NCI-H526 treated with DMSO at 0.1 percent for 48 hours (cell line): ENCODE data around the gene IRS2.
"Not testable (repeated sequence)": the region's sequence is repeated elsewhere in the genome, so short reads cannot be mapped to it uniquely, and the experiment has no call there.

Experiments
- DNase-seq: peaks from one replicate; lab custom pipeline; 2025; lab: John Stamatoyannopoulos, UW

IRS2 gene

GRCh38 chr13:109733550-109733949 lies 52.8 kb downstream of the IRS2 start:
- DNase-seq = no peak

GRCh38 chr13:109732470-109733170 lies 53.8 kb downstream of the IRS2 start:
- not testable (repeated sequence) for DNase-seq

DNA sequence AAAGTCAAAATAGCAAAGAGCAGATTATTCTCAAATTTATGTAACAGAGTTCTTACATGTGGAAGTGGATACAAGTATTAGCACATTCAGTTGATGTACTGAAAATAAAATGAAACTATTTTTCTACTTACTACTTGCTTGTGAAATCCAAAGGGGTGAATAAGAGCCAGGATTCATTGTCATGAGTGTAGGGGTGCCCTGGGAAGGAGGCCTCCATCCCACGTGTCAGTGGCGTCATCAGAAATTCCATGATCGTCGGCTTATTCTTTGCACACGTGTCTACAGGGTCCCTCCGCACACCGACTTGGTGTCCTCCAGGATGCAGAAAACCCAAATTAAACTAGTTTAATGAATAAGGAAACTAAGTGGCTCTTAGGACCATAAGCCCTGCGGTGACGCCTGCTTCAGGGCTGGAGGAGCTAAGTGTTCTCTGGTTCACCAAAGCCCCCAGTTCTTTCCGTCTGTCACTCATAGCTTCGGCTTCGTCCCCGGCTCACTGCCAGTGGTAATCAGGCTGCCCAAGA lies 55.5 kb downstream of the IRS2 start:
- no peak for DNase-seq

DNA sequence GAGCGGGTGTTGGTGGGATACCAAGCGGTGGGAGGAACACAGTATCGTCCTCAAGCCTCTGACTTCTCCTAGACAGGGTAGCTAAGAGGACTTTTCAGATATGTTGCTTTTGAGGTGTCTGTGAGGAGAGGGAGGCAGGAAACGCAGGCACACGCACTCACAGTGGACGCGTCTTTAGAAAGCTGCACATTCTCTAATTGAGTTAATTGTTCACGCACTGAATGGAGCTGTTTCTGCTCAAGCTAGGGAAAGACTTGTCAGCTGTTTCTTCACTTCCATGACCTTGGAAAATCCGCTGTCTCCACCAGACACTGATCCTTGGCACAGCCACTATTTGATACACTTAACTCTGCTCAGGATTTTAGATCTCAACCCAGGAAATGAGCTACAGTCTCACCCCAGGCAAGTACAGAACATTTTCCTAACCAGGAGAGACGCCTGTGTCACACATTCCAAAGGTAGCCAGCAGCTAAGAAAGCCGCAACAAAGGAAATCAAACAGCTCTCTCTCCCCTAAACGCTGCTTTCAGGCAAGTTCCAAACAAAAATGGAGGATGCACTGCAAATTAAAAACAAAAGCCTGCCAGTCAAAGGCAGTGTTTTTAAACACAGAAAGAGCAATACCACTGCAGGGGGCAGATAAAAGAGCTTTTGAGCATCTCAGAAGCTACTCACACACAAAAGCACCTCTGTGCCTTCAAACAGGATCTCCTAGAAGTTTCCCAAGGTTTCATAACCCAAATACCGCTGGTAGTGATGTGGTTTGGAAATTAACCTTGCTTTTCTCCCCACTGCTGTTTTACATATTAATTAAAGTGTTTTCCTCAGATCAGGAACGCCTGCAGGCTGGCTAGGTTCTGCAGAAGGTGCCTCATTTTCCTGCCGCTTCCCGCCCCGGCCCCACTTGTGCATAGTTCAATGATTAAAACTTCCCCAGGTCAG lies 57.3 kb downstream of the IRS2 start:
- DNase-seq = peak; percentile 50

GRCh38 chr13:109728061-109728460 lies 58.3 kb downstream of the IRS2 start:
- DNase-seq = no peak

GRCh38 chr13:109727251-109727650 lies 59.1 kb downstream of the IRS2 start:
- no peak for DNase-seq

DNA sequence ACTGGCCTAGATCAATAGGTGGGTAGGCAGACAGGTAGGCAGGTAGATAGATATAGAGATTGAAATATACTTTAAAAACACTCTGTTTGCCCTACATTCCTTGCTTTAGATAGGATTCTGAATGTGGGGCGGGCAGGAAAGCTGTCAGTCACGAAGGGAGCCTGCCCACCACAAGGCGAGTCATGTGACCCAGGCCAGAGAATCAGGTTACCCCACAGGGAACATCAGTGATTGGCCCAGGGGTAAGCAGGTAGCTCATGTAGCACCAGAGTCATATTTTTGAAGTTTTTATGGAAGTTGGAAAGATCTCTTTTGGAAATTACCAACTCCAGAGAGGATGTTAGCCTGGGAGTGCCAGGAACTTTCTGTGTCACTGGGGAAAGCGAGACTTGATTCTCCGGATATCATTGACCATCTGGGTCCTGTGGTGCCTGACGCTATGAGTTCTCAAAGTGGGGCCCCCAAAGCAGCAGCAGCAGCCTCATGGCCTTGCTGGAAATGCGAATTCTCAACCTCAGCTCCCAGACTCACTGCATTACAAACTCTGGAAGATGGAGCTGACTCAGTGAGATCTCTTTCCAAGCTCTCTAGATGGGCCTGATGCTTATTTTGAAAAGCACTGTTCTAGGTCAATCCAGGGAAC lies 60.3 kb downstream of the IRS2 start:
- no peak for DNase-seq

DNA sequence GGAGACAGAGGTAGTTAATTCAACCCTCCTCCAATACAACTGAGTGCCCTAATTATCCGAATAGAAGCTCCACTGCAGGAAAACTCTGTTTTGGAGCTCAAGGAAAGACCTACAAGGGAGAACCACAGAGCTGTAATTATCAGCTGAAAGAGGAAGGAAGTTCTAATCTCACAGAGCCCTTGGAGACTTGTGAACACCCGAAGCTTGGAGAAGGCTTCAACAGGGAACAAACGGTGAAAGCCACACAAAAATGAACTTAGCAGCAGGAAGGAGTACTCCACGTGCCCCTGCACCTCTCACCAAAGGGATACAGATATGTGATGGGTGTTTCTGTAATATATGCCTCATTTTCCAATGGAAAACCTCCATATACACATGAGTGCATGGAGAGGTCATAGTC lies 61.1 kb downstream of the IRS2 start:
- no peak for DNase-seq

GRCh38 chr13:109724603-109725002 lies 61.8 kb downstream of the IRS2 start:
- DNase-seq = no peak

- DNase-seq = no peak
These were observed 63.3 kb downstream of the IRS2 start for GRCh38 chr13:109723046-109723445.

DNA sequence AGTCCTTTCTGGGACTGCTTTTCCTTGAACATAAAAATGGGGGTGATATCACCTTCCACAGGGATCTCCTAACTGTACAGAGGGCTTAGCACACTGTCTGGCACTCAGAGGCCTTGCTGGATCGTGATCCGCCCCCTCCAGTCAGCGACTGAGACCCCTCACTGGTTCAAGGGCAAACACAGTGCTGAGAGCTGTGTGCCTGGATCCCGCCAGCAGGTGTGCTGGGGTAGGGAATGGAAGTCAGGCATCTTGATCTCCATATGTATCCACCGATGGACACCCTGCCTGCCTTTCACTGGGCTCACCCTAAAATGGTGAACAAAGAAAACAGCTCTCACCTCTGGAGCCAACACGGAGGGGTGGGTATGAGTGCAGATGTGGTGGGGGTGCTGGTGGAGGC lies 64.3 kb downstream of the IRS2 start:
- no peak for DNase-seq

DNA sequence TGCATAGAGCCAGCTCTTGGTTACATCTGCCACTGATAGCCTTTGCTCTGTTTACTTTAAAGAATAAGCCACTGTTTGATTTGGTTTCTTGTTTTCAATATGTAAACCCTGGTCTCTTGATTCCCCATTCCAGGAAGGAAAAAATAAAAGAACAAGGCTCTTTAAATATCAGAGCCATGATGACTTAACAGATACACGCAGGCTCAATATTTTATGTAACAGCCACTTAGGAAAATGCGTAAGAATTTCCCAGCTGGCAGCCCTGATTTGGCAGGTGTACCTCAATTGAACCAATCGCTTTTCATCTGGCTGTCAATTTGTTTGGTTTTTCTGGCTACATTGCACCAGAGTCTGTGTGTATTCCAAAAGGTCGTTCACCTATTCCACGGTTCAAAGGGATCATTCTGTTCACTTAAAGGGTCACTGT lies 65.6 kb downstream of the IRS2 start:
- peak; percentile 91 for DNase-seq

- no peak for DNase-seq
These were observed 66.3 kb downstream of the IRS2 start for GRCh38 chr13:109719962-109720646.

GRCh38 chr13:109718726-109719125 lies 67.7 kb downstream of the IRS2 start:
- DNase-seq = peak; percentile 50

DNA sequence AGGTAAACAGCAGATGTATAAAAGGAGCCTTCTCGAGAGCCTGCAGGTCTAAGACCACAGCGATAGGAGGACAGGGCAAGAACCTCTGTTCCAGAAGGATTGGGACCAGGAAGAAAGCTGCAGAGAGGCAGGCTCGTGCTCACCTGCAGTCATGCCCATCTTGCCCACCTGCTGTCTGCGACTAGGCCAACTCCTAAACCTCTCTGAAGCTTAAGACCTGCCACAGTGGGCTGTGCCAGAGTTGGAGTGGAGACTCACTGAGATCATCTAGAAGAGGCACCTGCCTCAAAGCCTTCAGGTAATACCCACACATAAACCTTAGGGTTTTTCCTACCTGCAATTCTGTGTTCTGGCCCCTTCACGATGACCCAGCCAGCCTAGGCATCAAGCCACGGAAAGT lies 68.7 kb downstream of the IRS2 start:
- DNase-seq = no peak

DNA sequence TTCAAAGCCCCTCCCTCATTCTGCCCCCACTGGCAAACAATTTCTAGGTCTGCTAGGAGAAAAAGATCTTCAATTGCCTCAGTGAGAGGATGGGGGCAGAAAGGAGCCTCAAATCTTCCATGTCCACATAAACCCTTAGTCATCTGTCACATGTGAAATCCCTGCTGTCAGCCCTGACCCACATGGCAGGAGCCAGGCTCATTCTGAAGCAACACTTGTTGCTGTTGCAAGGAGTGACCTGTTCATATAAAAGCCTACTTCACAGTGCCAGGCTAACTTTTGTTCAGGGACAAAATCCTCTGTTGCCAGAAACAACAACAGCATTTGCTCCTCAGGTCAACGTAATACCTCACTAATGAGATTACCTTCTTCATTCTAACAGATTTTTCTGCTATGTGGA lies 70.5 kb downstream of the IRS2 start:
- no peak for DNase-seq

GRCh38 chr13:109713681-109714080 lies 72.7 kb downstream of the IRS2 start:
- no peak for DNase-seq

DNA sequence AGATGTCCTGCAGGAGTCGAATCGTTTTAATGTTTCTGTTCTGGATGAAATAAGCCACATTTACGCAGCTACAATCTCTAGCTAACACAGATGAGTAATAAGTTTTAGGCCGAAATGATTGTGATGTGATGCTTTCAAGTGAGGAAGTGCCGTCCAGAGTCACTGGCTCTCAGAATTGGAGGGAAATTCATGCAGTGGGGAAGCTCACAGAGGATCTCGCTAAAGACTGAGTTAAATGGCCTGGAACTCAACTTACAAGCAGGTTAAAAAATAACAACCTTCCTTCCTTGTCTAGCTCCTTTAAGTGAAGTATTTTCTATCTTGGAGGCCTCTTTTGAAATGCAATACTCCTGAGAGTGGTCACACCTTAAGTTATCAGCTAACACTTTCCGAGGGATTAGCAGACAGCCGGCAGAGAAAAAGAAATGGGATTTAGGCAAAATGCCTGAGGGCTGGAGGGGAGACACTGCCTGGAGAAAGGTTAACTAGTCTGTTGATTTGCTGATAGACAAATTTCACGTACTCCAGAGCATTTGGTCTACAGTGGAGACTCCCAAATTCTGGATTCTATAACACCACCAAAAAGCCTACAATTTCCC lies 74.2 kb downstream of the IRS2 start:
- no peak for DNase-seq

DNA sequence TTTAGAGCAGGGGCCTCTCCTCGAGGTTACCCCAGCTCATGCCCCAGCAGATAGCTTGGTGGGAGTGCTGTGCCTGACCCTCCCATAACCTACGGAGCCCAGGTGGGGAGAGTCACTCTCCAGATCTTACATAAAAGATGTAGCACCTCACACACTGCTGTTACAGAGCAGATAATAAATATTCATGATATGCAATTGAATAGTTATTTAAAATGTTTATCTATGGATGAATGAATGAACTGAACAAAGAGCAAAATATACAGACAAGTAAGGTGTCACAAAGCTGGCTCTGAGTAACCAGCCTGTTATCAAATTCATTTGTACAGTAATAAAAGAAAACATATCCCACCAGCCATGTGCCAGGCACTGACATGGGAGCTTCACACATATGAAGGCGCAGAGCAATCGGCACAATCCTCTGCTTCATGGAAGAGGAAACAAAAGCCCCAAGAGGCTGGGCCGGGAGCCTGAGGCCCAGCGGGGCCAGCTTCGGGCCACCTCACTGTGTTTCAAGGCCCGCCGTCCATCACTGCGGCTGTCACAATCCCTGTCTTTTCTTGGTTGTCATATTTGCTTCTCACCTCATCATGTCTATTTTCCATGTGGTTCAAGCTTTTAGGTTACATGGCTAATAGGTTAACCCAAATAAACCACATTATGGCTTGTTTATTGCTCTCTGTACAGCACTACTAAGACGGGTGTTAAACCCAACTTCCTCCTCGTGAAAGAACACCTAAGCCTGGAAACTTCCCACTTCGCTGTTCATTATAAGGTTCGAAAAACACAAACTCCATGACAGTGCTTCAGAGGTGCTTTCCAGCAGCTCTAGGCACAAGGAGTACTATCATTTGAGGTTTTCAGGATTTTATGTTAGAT lies 78.4 kb downstream of the IRS2 start:
- no peak for DNase-seq

GRCh38 chr13:109707044-109707741 lies 79.2 kb downstream of the IRS2 start:
- peak; percentile 98 for DNase-seq
